Sigmoid colon (tissue), 7 donors: Measurements from ENCODE around the gene USPL1. TPM values are rescaled to one million over a fixed set of nuclear protein-coding genes. Genes with fewer than 3 reads are reported as not detected.

Experiments
- DNase-seq: peaks from one replicate; pipeline ENCODE4 v3.0.0-alpha.2; 2019
- H3K27ac ChIP-seq, 4 donors: fragments of 200-600 bp; sonication (generic); one replicate each; pipeline ENCODE4 v1.5.1; 2016 to 2019; ENCODE audit warnings: mild to moderate bottlenecking in 1 of 4
- H3K27me3 ChIP-seq, 3 donors: fragments of 200-600 bp; sonication (generic); one replicate each; pipeline ENCODE4 v1.5.1; 2019; ENCODE audit warnings: mild to moderate bottlenecking in 1 of 3
- H3K36me3 ChIP-seq, 4 donors: fragments of 200-600 bp; sonication (generic); one replicate each; pipeline ENCODE4 v1.5.1; 2016 to 2019
- H3K4me1 ChIP-seq, 4 donors: fragments of 200-600 bp; sonication (generic); one replicate each; pipeline ENCODE4 v1.5.1; 2017 to 2019
- H3K4me3 ChIP-seq, 4 donors: fragments of 200-600 bp; sonication (generic); one replicate each; pipeline ENCODE4 v1.5.1; 2017 to 2019; ENCODE audit warnings: mild to moderate bottlenecking in 2 of 4, moderate library complexity in 1 of 4
- H3K9me3 ChIP-seq, 4 donors: fragments of 200-600 bp in 3 of 4; sonication (generic) in 3 of 4; one replicate each; pipeline versions ENCODE4 v1.5.1 to v1.6.1; 2013 to 2019
- EP300 ChIP-seq, 4 donors: sonication (generic); formaldehyde crosslinking; IDR thresholded peaks; one replicate each; pipeline ENCODE4 v1.6.1; 2017; ENCODE audit warnings: antibody characterized with exemption in 4 of 4
- POLR2A ChIP-seq, 2 donors: fragments of 450-650 bp; IDR thresholded peaks; one replicate each; pipeline ENCODE4 v1.6.1; 2016; ENCODE audit warnings: antibody characterized with exemption in 2 of 2, mild to moderate bottlenecking in 2 of 2, moderate library complexity in 2 of 2
- POLR2AphosphoS5 ChIP-seq, 4 donors: sonication (generic); formaldehyde crosslinking; IDR thresholded peaks; one replicate each; pipeline ENCODE4 v1.6.1; 2017; ENCODE audit warnings: antibody characterized with exemption in 4 of 4
- WGBS, 2 donors: extraction: QIAGEN DNeasy Blood & Tissue Kit; methylation state at CpG; one replicate each; pipeline ENCODE4 v1.1.7; 2013; 5-methylcytosine and 5-hydroxymethylcytosine counted together
- intact Hi-C: fragments of 100-400 bp; cut with DNase I; formaldehyde crosslinking; loops from one replicate; pipeline ENCODE4 v1.15.1; 2023
- polyA plus RNA-seq, 3 donors: library from polyadenylated mRNA; stranded (reverse); fragments of 200-250 nt; gene quantifications; one replicate each; pipeline ENCODE4 v1.2.3, GENCODE V29; 2013
- total RNA-seq, 4 donors: library from RNA; depleted of rRNA; stranded (reverse); fragments of >200 nt; gene quantifications; one replicate each; pipeline ENCODE4 v1.1.0, GENCODE V29; 2016
- TF ChIP-seq, protein P1 (sequence below), 4 experiments: fragments of 450-650 bp in 3 of 4; fragments of 200-600 bp in 1 of 4; IDR thresholded peaks; one replicate each; pipeline ENCODE4 v1.5.1; 2016 to 2019; ENCODE audit warnings: antibody characterized with exemption in 4 of 4, mild to moderate bottlenecking in 3 of 4, moderate library complexity in 2 of 4
- donor health status: healthy with polysubstance abuse.
- donor health status: Bipolar disorder and iron deficiency.
- donor health status: healthy.

Gene USPL1
- total and polyA plus RNA-seq, 7 donors: 2.8 to 34.6 (median 17.4) TPM

DNA sequence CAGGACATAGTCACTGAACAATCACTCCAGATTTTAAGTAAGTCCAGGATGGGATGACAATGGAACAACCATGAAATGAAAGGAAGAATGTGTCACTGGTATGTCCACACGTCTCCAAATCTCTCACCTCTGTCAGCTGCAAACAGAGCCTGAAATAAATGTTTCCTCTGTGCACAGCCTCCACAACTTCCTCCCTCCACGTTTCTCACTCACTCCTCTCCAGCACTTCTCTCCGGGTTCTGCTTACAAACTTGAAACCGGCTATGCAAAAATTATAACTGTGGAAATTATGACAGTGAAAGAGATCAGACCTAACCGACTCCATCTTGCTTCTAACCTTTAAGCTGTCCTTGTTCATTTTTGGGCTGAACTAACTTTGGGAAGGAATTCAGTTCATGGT is 82.6 kb downstream of the USPL1 start:
- no peaks in the 10 kb centered on the region for H3K27me3 ChIP-seq
- H3K9me3 ChIP-seq: no peaks in the 10 kb centered on the region
- H3K27ac ChIP-seq: no peak overlapping the region
- no peak overlapping the region for H3K4me3 ChIP-seq
- TF ChIP-seq POLR2AphosphoS5 (IDR thresholded peaks at IDR 0.05) (no peak), EP300 (IDR thresholded peaks at IDR 0.05) (no peak), POLR2A (IDR thresholded peaks at IDR 0.05) (no peak)
- TF ChIP-seq, protein P1, sequence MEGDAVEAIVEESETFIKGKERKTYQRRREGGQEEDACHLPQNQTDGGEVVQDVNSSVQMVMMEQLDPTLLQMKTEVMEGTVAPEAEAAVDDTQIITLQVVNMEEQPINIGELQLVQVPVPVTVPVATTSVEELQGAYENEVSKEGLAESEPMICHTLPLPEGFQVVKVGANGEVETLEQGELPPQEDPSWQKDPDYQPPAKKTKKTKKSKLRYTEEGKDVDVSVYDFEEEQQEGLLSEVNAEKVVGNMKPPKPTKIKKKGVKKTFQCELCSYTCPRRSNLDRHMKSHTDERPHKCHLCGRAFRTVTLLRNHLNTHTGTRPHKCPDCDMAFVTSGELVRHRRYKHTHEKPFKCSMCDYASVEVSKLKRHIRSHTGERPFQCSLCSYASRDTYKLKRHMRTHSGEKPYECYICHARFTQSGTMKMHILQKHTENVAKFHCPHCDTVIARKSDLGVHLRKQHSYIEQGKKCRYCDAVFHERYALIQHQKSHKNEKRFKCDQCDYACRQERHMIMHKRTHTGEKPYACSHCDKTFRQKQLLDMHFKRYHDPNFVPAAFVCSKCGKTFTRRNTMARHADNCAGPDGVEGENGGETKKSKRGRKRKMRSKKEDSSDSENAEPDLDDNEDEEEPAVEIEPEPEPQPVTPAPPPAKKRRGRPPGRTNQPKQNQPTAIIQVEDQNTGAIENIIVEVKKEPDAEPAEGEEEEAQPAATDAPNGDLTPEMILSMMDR (IDR thresholded peaks at IDR 0.05): no peak
- 50 to 81% methylated on average over 5 of the region's 5 CpGs for WGBS, 2 donors
- no peak for DNase-seq
- H3K36me3 ChIP-seq: no peaks in the 10 kb centered on the region
- H3K4me1 ChIP-seq: no peaks in the 10 kb centered on the region
- intact Hi-C loops: no loop called here

DNA sequence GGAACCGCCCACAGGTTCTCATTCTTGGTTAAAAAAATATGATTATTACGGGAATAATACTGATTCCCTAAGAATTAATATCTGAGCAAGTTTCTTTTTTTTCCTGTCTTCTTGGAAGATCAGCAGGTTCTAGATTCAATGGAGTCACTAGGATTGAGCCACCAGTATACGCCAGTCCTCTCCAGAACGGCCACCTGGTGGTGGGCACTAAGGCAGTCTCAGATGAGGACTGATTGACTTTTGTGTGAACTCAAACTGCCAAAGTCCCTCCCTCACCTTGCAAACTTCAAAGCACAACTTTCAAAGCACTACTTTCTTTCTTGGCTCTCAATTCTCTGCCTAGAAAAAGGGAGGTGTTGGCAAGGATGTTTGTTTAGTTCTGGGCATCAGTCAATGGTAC is 84.3 kb downstream of the USPL1 start:
- H3K4me3 ChIP-seq: no peak overlapping the region
- DNase-seq: no peak
- WGBS, 2 donors: 93 to 94% methylated on average over 4 of the region's 4 CpGs
- H3K4me1 ChIP-seq: peaks cover 0 to 6% (median 0%) of the 10 kb centered on the region in 4 donors
- H3K27ac ChIP-seq: no peak overlapping the region
- H3K27me3 ChIP-seq: no peaks in the 10 kb centered on the region
- intact Hi-C loops: no loop called here
- TF ChIP-seq, protein P1 (IDR thresholded peaks at IDR 0.05): no peak
- TF ChIP-seq POLR2AphosphoS5 (IDR thresholded peaks at IDR 0.05) (no peak), EP300 (IDR thresholded peaks at IDR 0.05) (no peak), POLR2A (IDR thresholded peaks at IDR 0.05) (no peak)
- no peaks in the 10 kb centered on the region for H3K36me3 ChIP-seq
- H3K9me3 ChIP-seq: no peaks in the 10 kb centered on the region

DNA sequence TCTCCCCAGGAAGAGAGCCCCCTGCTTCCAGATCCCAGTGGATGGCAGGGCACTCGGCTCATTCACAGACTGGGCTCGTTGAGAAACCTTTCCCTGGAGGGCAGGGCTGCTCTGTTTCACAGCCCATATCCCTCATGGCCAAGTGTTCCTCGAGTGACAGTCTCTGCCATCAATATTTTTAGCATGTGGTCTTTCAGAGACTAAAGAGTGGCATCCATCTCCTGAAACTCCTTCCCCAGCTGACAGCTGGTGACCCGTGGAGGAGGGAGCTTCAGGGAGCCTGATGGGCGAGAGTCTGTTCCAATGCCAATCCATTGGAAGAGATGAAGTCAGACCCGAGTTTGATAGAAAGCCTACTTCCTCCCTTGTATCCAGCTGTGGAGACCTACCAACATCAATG is 86.9 kb downstream of the USPL1 start:
- Histone ChIP-seq H3K4me1 (peaks cover 0 to 6% (median 0%) of the 10 kb centered on the region in 4 donors), H3K4me3 (no peak overlapping the region), H3K9me3 (no peaks in the 10 kb centered on the region), H3K27me3 (no peaks in the 10 kb centered on the region), H3K36me3 (no peaks in the 10 kb centered on the region), H3K27ac (no peak overlapping the region)
- TF ChIP-seq POLR2A (IDR thresholded peaks at IDR 0.05): no peak
- TF ChIP-seq, protein P1 (IDR thresholded peaks at IDR 0.05): no peak
- no peak for TF ChIP-seq EP300 (IDR thresholded peaks at IDR 0.05)
- TF ChIP-seq POLR2AphosphoS5 (IDR thresholded peaks at IDR 0.05): no peak
- WGBS, 2 donors: 77 to 83% methylated on average over 6 of the region's 6 CpGs
- DNase-seq: no peak
- intact Hi-C loops: no loop called here

DNA sequence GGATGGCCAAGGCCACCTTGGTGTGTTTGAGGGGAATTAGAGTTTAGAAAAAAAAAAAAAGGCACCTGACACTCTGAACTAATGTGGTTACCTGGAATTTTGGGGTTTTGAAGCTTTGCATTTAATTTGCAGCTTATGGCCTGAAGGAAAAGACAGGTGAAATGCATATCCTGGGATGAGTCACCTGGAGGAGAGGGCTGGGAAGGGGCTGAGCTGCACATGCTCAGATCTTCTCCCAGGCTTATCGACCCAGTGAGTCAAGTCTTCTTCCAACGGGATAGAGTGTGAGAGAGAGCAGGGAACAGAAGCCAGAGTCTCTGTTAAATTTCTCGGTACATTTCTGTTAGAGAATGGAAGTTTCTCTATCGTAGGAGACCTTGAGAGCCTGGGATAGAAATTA is 88.0 kb downstream of the USPL1 start:
- Histone ChIP-seq H3K9me3 (no peaks in the 10 kb centered on the region), H3K27me3 (no peaks in the 10 kb centered on the region), H3K36me3 (no peaks in the 10 kb centered on the region), H3K4me3 (no peak overlapping the region), H3K4me1 (peaks cover 0 to 6% (median 0%) of the 10 kb centered on the region in 4 donors), H3K27ac (no peak overlapping the region)
- TF ChIP-seq POLR2A (IDR thresholded peaks at IDR 0.05): no peak
- no peak for TF ChIP-seq EP300 (IDR thresholded peaks at IDR 0.05)
- TF ChIP-seq, protein P1 (IDR thresholded peaks at IDR 0.05): no peak
- no peak for TF ChIP-seq POLR2AphosphoS5 (IDR thresholded peaks at IDR 0.05)
- no peak for DNase-seq
- 90 to 93% methylated on average over 4 of the region's 4 CpGs for WGBS, 2 donors
- intact Hi-C loops: no loop called here

DNA sequence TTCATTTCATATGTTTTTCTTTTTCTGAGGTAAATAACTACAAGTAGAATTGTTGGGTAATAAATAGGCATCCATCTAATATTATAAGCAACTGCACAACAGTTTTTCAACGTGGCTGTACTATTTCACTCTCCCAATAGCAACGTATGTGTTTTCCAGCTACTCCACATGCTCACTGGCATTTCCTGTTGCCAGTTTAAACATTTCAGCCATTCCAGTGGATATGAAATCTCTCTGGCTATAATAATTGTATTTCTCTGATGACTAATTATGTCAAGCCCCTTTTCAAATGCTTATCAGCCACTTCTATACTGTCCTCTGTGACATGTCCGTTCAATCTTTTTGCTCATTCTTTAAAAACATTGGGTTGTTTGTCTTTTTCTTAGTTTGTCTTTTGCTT is 90.8 kb downstream of the USPL1 start:
- DNase-seq: no peak
- H3K4me1 ChIP-seq: peaks cover 0 to 6% (median 0%) of the 10 kb centered on the region in 4 donors
- H3K36me3 ChIP-seq: no peaks in the 10 kb centered on the region
- H3K27ac ChIP-seq: no peak overlapping the region
- H3K9me3 ChIP-seq: no peaks in the 10 kb centered on the region
- TF ChIP-seq POLR2A (IDR thresholded peaks at IDR 0.05) (no peak), EP300 (IDR thresholded peaks at IDR 0.05) (no peak), POLR2AphosphoS5 (IDR thresholded peaks at IDR 0.05) (no peak)
- TF ChIP-seq, protein P1 (IDR thresholded peaks at IDR 0.05): no peak
- intact Hi-C loops: no loop called here
- 54 to 67% methylated on average over 3 of the region's 3 CpGs for WGBS, 2 donors
- H3K4me3 ChIP-seq: no peak overlapping the region
- no peaks in the 10 kb centered on the region for H3K27me3 ChIP-seq
